T-helper 9 cell (primary cell): ENCODE data around the gene NUMB.

Source experiments
- DNase-seq: peaks from one replicate; pipeline ENCODE4 v3.0.0-alpha.2; 2020

The NUMB gene

GRCh38 chr14:73243341-73243740 is 215.0 kb downstream of the NUMB start:
- DNase-seq, result no peak

- no peak for DNase-seq
These were observed 215.9 kb downstream of the NUMB start for GRCh38 chr14:73242357-73242901.

GRCh38 chr14:73241481-73242165 is 216.7 kb downstream of the NUMB start:
- no peak for DNase-seq

GRCh38 chr14:73240816-73241480 is 217.4 kb downstream of the NUMB start:
- no peak for DNase-seq

- DNase-seq, result no peak
These were observed 218.7 kb downstream of the NUMB start for GRCh38 chr14:73239393-73240241.

- DNase-seq, result no peak
These were observed 219.4 kb downstream of the NUMB start for GRCh38 chr14:73238941-73239340.

GRCh38 chr14:73238424-73238852 is 219.9 kb downstream of the NUMB start:
- no peak for DNase-seq

GRCh38 chr14:73237786-73238423 is 220.4 kb downstream of the NUMB start:
- no peak for DNase-seq

GRCh38 chr14:73237219-73237785 is 221.0 kb downstream of the NUMB start, which contains the start of gene PAPLN:
Gene PAPLN (plus strand): TSS chr14:73237506. CDS start chr14:73239779, 2,273 bp downstream.
- no peak for DNase-seq

- no peak for DNase-seq
These were observed 221.6 kb downstream of the NUMB start for GRCh38 chr14:73236752-73237218.

- no peak for DNase-seq
These were observed 222.2 kb downstream of the NUMB start for GRCh38 chr14:73236157-73236556.

GRCh38 chr14:73235531-73236155 is 222.7 kb downstream of the NUMB start:
- no peak for DNase-seq

GRCh38 chr14:73234586-73235394 is 223.6 kb downstream of the NUMB start:
- DNase-seq, result no peak

GRCh38 chr14:73234029-73234428 is 224.3 kb downstream of the NUMB start:
- DNase-seq, result no peak

- DNase-seq, result no peak
These were observed 224.8 kb downstream of the NUMB start for GRCh38 chr14:73233564-73233963.

GRCh38 chr14:73232984-73233383 is 225.4 kb downstream of the NUMB start:
- DNase-seq, result no peak

- DNase-seq, result no peak
These were observed 226.1 kb downstream of the NUMB start for GRCh38 chr14:73231981-73232851.

- DNase-seq, result no peak
These were observed 228.3 kb downstream of the NUMB start for GRCh38 chr14:73230051-73230450.
